Measurements from ENCODE around the gene ADK. TPM values are rescaled to one million over a fixed set of nuclear protein-coding genes. Genes with fewer than 3 reads are reported as not detected.

ADK gene
- total RNA-seq, 1 donor from 2014 or later: 13.1 TPM

DNA sequence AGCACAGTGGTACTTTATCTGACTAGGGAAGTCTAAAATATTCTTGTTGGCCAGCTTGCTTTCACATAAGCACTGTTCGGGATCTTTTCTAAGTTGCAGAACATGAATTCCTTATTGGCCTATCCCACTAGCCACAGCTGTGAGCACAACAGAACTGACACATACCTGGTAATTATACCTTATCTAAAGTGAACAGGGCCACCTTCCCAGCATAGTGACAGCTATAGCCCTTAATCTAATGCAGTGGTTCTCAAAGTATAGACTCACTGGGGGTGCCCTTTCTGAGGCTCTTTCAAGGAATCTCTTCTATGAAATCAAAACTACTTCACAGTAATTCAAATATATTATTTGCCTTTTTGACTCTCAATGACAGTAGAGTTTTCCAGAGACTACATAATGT lies 490.6 kb downstream of the ADK start:
- Mint-ChIP-seq H3K9me3 (ENCODE audit: unreplicated experiment) (no peaks in the 10 kb centered on the region), H3K27me3 (ENCODE audit: unreplicated experiment) (no peaks in the 10 kb centered on the region), H3K36me3 (ENCODE audit: low read depth, unreplicated experiment) (no peaks in the 10 kb centered on the region), H3K4me1 (ENCODE audit: unreplicated experiment) (no peaks in the 10 kb centered on the region), H3K27ac (ENCODE audit: unreplicated experiment) (no peak overlapping the region), H3K4me3 (ENCODE audit: unreplicated experiment) (no peak overlapping the region)
- DNase-seq (ENCODE audit: low spot score): no peak
- TF ChIP-seq, protein P1, sequence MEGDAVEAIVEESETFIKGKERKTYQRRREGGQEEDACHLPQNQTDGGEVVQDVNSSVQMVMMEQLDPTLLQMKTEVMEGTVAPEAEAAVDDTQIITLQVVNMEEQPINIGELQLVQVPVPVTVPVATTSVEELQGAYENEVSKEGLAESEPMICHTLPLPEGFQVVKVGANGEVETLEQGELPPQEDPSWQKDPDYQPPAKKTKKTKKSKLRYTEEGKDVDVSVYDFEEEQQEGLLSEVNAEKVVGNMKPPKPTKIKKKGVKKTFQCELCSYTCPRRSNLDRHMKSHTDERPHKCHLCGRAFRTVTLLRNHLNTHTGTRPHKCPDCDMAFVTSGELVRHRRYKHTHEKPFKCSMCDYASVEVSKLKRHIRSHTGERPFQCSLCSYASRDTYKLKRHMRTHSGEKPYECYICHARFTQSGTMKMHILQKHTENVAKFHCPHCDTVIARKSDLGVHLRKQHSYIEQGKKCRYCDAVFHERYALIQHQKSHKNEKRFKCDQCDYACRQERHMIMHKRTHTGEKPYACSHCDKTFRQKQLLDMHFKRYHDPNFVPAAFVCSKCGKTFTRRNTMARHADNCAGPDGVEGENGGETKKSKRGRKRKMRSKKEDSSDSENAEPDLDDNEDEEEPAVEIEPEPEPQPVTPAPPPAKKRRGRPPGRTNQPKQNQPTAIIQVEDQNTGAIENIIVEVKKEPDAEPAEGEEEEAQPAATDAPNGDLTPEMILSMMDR (IDR thresholded peaks at IDR 0.05; ENCODE audit: unreplicated experiment): no peak

DNA sequence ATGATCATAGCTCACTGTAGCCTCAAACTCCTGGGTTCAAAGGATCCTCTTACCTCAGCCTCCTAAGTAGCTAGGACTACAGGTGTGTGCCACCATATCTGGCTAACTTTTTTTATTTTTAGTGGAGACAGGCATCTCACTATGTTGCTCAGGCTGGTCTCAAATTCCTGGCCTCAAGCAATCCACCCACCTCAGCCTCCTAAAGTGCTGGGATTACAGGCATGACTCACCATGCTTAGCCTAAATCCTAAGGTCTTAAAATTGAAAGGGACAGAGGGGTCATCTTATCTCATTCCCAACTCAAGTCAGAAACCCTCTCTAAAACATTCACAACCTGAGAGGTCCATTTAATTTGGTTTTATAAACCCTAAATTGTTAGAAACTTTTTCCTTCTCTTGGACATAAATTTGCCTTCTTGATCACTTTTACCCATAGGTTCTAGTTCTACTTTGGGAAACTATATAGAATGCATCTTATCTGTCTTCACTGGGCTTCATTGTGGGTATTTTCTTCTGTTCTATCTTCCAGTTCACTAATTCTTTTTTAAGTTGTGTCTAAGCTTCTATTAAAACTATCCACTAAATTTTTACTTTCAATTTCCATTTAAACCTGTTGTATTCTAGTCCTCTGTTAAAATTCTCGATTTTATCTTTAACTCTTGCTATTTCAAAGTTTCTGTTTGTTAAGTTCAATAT lies 492.0 kb downstream of the ADK start:
- TF ChIP-seq, protein P1 (IDR thresholded peaks at IDR 0.05; ENCODE audit: unreplicated experiment): no peak
- H3K36me3 Mint-ChIP-seq (ENCODE audit: low read depth, unreplicated experiment): no peaks in the 10 kb centered on the region
- no peaks in the 10 kb centered on the region for H3K4me1 Mint-ChIP-seq (ENCODE audit: unreplicated experiment)
- H3K4me3 Mint-ChIP-seq (ENCODE audit: unreplicated experiment): no peak overlapping the region
- H3K27me3 Mint-ChIP-seq (ENCODE audit: unreplicated experiment): no peaks in the 10 kb centered on the region
- H3K9me3 Mint-ChIP-seq (ENCODE audit: unreplicated experiment): no peaks in the 10 kb centered on the region
- no peak for DNase-seq (ENCODE audit: low spot score)
- H3K27ac Mint-ChIP-seq (ENCODE audit: unreplicated experiment): no peak overlapping the region

DNA sequence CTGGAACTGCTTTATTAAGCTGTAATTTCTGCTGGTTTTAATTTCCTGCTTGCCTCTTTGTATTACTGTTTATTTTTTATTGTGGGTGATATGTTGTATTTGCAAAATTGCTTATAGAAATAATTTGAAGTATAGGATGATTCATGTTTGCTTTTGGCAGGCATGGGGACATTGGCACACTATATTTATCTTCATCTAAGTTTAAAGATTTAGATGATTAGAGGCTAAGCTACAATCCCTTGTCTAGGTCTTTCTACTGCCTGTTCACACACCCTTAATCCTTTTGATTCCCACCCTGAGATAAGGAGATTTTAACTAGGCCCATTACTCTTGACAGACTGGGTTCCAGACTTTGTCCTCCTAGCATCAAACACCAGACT lies 492.6 kb downstream of the ADK start:
- TF ChIP-seq, protein P1 (IDR thresholded peaks at IDR 0.05; ENCODE audit: unreplicated experiment): no peak
- Mint-ChIP-seq H3K4me1 (ENCODE audit: unreplicated experiment) (no peaks in the 10 kb centered on the region), H3K36me3 (ENCODE audit: low read depth, unreplicated experiment) (no peaks in the 10 kb centered on the region), H3K9me3 (ENCODE audit: unreplicated experiment) (no peaks in the 10 kb centered on the region), H3K27me3 (ENCODE audit: unreplicated experiment) (no peaks in the 10 kb centered on the region), H3K27ac (ENCODE audit: unreplicated experiment) (no peak overlapping the region), H3K4me3 (ENCODE audit: unreplicated experiment) (no peak overlapping the region)
- DNase-seq (ENCODE audit: low spot score): no peak

DNA sequence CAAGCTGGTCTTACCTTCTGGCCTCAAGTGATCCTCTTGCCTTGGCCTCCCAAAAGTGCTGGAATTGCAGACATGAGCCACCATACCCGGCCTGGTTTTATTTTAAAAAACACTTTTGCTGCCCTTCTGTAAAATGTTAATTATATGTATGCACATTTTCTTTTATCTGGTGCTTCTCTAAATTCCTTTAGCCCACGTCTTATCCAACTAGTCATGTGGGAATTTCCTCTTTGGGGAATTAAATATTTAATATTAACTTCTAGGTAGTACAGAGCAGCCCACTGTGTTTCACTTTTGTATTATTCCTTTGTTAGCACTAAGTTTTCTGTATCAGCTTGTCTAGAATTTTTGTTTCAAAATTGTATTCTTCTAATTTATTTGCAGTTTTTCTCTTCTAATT lies 493.7 kb downstream of the ADK start:
- DNase-seq (ENCODE audit: low spot score): no peak
- Mint-ChIP-seq H3K4me3 (ENCODE audit: unreplicated experiment) (no peak overlapping the region), H3K4me1 (ENCODE audit: unreplicated experiment) (no peaks in the 10 kb centered on the region), H3K27ac (ENCODE audit: unreplicated experiment) (no peak overlapping the region), H3K27me3 (ENCODE audit: unreplicated experiment) (no peaks in the 10 kb centered on the region), H3K36me3 (ENCODE audit: low read depth, unreplicated experiment) (no peaks in the 10 kb centered on the region), H3K9me3 (ENCODE audit: unreplicated experiment) (no peaks in the 10 kb centered on the region)
- TF ChIP-seq, protein P1 (IDR thresholded peaks at IDR 0.05; ENCODE audit: unreplicated experiment): no peak

DNA sequence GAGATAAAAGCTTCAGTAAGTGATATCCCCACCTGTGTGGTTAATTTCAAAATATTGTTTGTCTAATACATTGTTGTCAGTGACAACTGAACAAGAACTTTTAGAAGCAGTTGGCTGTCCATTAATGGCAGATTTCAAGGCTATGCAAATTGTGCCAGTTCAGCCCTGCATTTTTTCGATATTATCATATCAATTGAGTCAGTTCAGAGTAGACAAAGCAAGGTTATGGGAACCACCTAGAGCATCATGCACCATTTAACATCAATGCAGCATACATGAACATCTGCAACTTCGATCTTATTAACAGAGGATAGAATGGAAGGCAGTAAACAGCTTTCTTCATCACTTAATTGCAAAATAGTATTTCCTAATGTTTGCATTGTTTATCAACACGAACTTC lies 494.7 kb downstream of the ADK start:
- no peak overlapping the region for H3K27ac Mint-ChIP-seq (ENCODE audit: unreplicated experiment)
- H3K4me3 Mint-ChIP-seq (ENCODE audit: unreplicated experiment): no peak overlapping the region
- no peaks in the 10 kb centered on the region for H3K4me1 Mint-ChIP-seq (ENCODE audit: unreplicated experiment)
- H3K27me3 Mint-ChIP-seq (ENCODE audit: unreplicated experiment): no peaks in the 10 kb centered on the region
- H3K36me3 Mint-ChIP-seq (ENCODE audit: low read depth, unreplicated experiment): no peaks in the 10 kb centered on the region
- H3K9me3 Mint-ChIP-seq (ENCODE audit: unreplicated experiment): no peaks in the 10 kb centered on the region
- TF ChIP-seq, protein P1 (IDR thresholded peaks at IDR 0.05; ENCODE audit: unreplicated experiment): no peak
- no peak for DNase-seq (ENCODE audit: low spot score)

All from endothelial cell (in vitro differentiated cells).